ENCODE results near the gene BABAM2. TPM values are rescaled to one million over a fixed set of nuclear protein-coding genes. Genes with fewer than 3 reads are reported as not detected.

Gene BABAM2
- total and polyA plus RNA-seq, 9 of the 15 experiments (the other 6 are each of a cell fraction or from before 2014, with no cell fraction given) = 10.9 to 37.4 (median 25.6) TPM

GRCh38 chr2:28333606-28334526 is 443.3 kb downstream of the BABAM2 start:
- Histone ChIP-seq H2AFZ (ENCODE audit: low read depth, low read length) (no peak overlapping the region), H4K20me1 (replicated peaks; ENCODE audit: control insufficient read depth, insufficient read depth, low read length) (no peaks in the 10 kb centered on the region), H3K9me3 (replicated peaks; ENCODE audit: control insufficient read depth, insufficient read depth, low read depth, low read length) (no peaks in the 10 kb centered on the region), H3K9me1 (ENCODE audit: control insufficient read depth, insufficient read depth, low read length) (no peaks in the 10 kb centered on the region), H3K9ac (ENCODE audit: insufficient read depth in 1 of 2, low read depth in 2 of 2, low read length in 2 of 2) (peak overlapping the region in 1 of 2 experiments; percentile 70; a peak in 2 of 4 replicates), H3K4me2 (ENCODE audit: insufficient read depth, low read length) (no peak overlapping the region), H3K4me3 (no peak overlapping the region), H3K27me3 (ENCODE audit: control insufficient read depth in 2 of 2, insufficient read depth in 2 of 2, low read length in 2 of 2) (no peaks in the 10 kb centered on the region; a peak in 1 of 5 replicates), H3K79me2 (ENCODE audit: control insufficient read depth, insufficient read depth, low read length) (no peaks in the 10 kb centered on the region), H3K4me1 (replicated peaks in 1 of 2; ENCODE audit: control insufficient read depth in 2 of 2, insufficient read depth in 2 of 2, low read length in 2 of 2) (peaks cover 0 to 8% of the 10 kb centered on the region in 2 experiments; a peak in 2 of 5 replicates), H3K36me3 (ENCODE audit: control insufficient read depth, insufficient read depth, low read length) (no peaks in the 10 kb centered on the region), H3K27ac (ENCODE audit: extremely low read depth, low read depth, low read length) (no peak overlapping the region)
- in situ Hi-C loops (cut with MboI) = no loop called here
- no peak for DNase-seq (ENCODE audit: extremely low read depth in 1 of 4, low spot score in 3 of 4)
- WGBS (ENCODE audit: insufficient coverage, low coverage, missing lambda C conversion rate) = 41% methylated on average over 15 of the region's 15 CpGs
- no peak; the same call in 2 of the 3 replicates for ATAC-seq
- ChIA-PET CTCF (ENCODE audit: low intra/inter-chr PET ratio) (no interaction called here), POLR2A (interaction anchor here (0.5 to 1.6 kb wide), 7 partner anchors 10 to 644 kb away, joined by 3 to 8 read pairs (median 4); no protein-coding TSS in a partner anchor)
- intact Hi-C loops (cut with micrococcal nuclease) = no loop called here
- BruUV-seq (replicated peaks) = no TSS peak
- FAIRE-seq = no peak
- TF ChIP-seq PHB2 (IDR thresholded peaks at IDR 0.05; ENCODE audit: low read depth) = no peak
- TF ChIP-seq HDAC2 (IDR thresholded peaks at IDR 0.05) = no peak
- TF ChIP-seq HMGXB4 (CRISPR knock-in tag; IDR thresholded peaks at IDR 0.05) = no peak
- TF ChIP-seq GMEB1 (CRISPR knock-in tag; IDR thresholded peaks at IDR 0.05) = no peak
- TF ChIP-seq NRF1 (conservative IDR thresholded peaks at IDR 0.05 in 1 of 2, IDR thresholded peaks at IDR 0.05 in 1 of 2) = no peak
- TF ChIP-seq TGIF2 (CRISPR knock-in tag; IDR thresholded peaks at IDR 0.05) = no peak
- no peak for TF ChIP-seq ZFP30 (CRISPR knock-in tag; IDR thresholded peaks at IDR 0.05; ENCODE audit: borderline replicate concordance)
- no peak for TF ChIP-seq SMAD1 (IDR thresholded peaks at IDR 0.05; ENCODE audit: low read depth, low read length, partially characterized antibody)
- no peak for TF ChIP-seq ZKSCAN1 (IDR thresholded peaks at IDR 0.05; ENCODE audit: low read depth, low read length)
- TF ChIP-seq ZNF655 (CRISPR knock-in tag; IDR thresholded peaks at IDR 0.05) = no peak
- TF ChIP-seq ZSCAN32 (CRISPR knock-in tag; IDR thresholded peaks at IDR 0.05) = no peak
- no peak for TF ChIP-seq FOXA3 (CRISPR knock-in tag; conservative IDR thresholded peaks at IDR 0.05 in 1 of 2, IDR thresholded peaks at IDR 0.05 in 1 of 2)
